K562 (cell line): Measurements from ENCODE around the gene CASKIN1. TPM values are rescaled to one million over a fixed set of nuclear protein-coding genes. Genes with fewer than 3 reads are reported as not detected.

ENCODE experiments used
- ATAC-seq: fragments of 200-7000 bp; cut with Tn5 transposase; 3 replicates; pipeline ENCODE4 v1.9.1; 2020; ENCODE audit warnings: moderate library complexity
- BruUV-seq: library from RNA; stranded (reverse); fragments of 400-500 nt; replicated peaks from 2 replicates; lab custom pipeline; 2021; lab: Mats Ljungman, UMichigan
- CTCF ChIA-PET: fragments of 300-600 bp; formaldehyde crosslinking; extraction: SDS; loops from one replicate; lab custom pipeline; 2021; ENCODE audit warnings: low intra/inter-chr PET ratio; lab: Yijun Ruan, JAX
- POLR2A ChIA-PET: fragments of 300-600, 350-650 bp; sonication (Branson Sonifier 250); formaldehyde crosslinking; extraction: SDS; loops from one replicate; lab custom pipeline; 2021; ENCODE audit warnings: antibody characterized with exemption, inconsistent platforms; lab: Yijun Ruan, JAX
- DNase-seq, 4 experiments: peaks; one replicate each; pipeline versions ENCODE4 v3.0.0 to v3.0.0-alpha.2; 2011 to 2018; ENCODE audit warnings: low spot score in 3 of 4, mixed read lengths in 3 of 4; ENCODE audit errors: extremely low read depth in 1 of 4
- FAIRE-seq: peaks from 2 replicates; lab custom pipeline; 2011; peaks lifted over from hg19 to GRCh38; lab: Jason Lieb, UNC
- H2AFZ ChIP-seq: 2 replicates; pipeline ENCODE4 v1.6.0; 2011; ENCODE audit warnings: low read depth, low read length, control low read depth, inconsistent platforms
- H3K27ac ChIP-seq: fragments of 200-600 bp; 3 replicates; pipeline ENCODE4 v1.8.0; 2011; ENCODE audit warnings: low read depth, mild to moderate bottlenecking, control low read depth, inconsistent platforms, low read length, moderate library complexity, mixed read lengths; ENCODE audit errors: extremely low read depth
- H3K27me3 ChIP-seq, 2 experiments: fragments of 300-600 bp in 1 of 2; 2 replicates in 1 of 2; 3 replicates in 1 of 2; pipeline versions ENCODE4 v1.6.0 to v1.8.0; 2011; ENCODE audit warnings: inconsistent platforms in 2 of 2, low read length in 2 of 2, mild to moderate bottlenecking in 1 of 2, mixed read lengths in 1 of 2, moderate library complexity in 1 of 2; ENCODE audit not compliant: control insufficient read depth in 2 of 2, insufficient read depth in 2 of 2
- H3K36me3 ChIP-seq: fragments of 300-600 bp; 3 replicates; pipeline ENCODE4 v1.8.0; 2011; ENCODE audit warnings: mild to moderate bottlenecking, low read length, inconsistent platforms; ENCODE audit not compliant: control insufficient read depth, insufficient read depth
- H3K4me1 ChIP-seq, 2 experiments: fragments of 200-600 bp in 1 of 2; replicated peaks in 1 of 2; 2 replicates in 1 of 2; 3 replicates in 1 of 2; pipeline versions ENCODE4 v1.5.1 to v1.8.0; 2011; ENCODE audit warnings: inconsistent platforms in 2 of 2, low read length in 2 of 2, mild to moderate bottlenecking in 1 of 2, mixed read lengths in 1 of 2, moderate library complexity in 1 of 2; ENCODE audit not compliant: control insufficient read depth in 2 of 2, insufficient read depth in 2 of 2
- H3K4me2 ChIP-seq: 2 replicates; pipeline ENCODE4 v1.6.1; 2011; ENCODE audit warnings: low read length, control low read depth, inconsistent platforms, mixed read lengths; ENCODE audit not compliant: insufficient read depth
- H3K4me3 ChIP-seq: fragments of 200-600 bp; sonication (generic), shearing (Covaris generic); 2 replicates; pipeline ENCODE4 v1.5.1; 2016; ENCODE audit warnings: control low read depth, inconsistent platforms
- H3K79me2 ChIP-seq: fragments of 200-600 bp; 3 replicates; pipeline ENCODE4 v1.8.0; 2011; ENCODE audit warnings: low read length, inconsistent platforms; ENCODE audit not compliant: control insufficient read depth, insufficient read depth
- H3K9ac ChIP-seq, 2 experiments: 2 replicates each; pipeline versions ENCODE4 v1.6.0 to v1.6.1; 2011; ENCODE audit warnings: low read depth in 2 of 2, low read length in 2 of 2, control low read depth in 1 of 2, inconsistent platforms in 1 of 2, mild to moderate bottlenecking in 1 of 2, mixed read lengths in 1 of 2; ENCODE audit not compliant: insufficient read depth in 1 of 2
- H3K9me1 ChIP-seq: one replicate; pipeline ENCODE4 v1.6.0; 2011; ENCODE audit warnings: inconsistent platforms, mild to moderate bottlenecking, low read length, moderate library complexity; ENCODE audit not compliant: control insufficient read depth, insufficient read depth
- H3K9me3 ChIP-seq: replicated peaks from 2 replicates; pipeline ENCODE4 v1.5.1; 2011; ENCODE audit warnings: low read depth, low read length, inconsistent platforms; ENCODE audit not compliant: control insufficient read depth, insufficient read depth
- H4K20me1 ChIP-seq: replicated peaks from 2 replicates; pipeline ENCODE4 v1.6.1; 2011; ENCODE audit warnings: low read length, inconsistent platforms, mixed read lengths; ENCODE audit not compliant: control insufficient read depth, insufficient read depth
- AFF4 ChIP-seq: sonication (generic); formaldehyde crosslinking; IDR thresholded peaks from 2 replicates; pipeline ENCODE4 v1.8.0; 2023; ENCODE audit warnings: mild to moderate bottlenecking, missing genetic modification reagents
- CEBPB ChIP-seq: fragments of 450-650 bp; IDR thresholded peaks from 2 replicates; pipeline ENCODE4 v1.6.1; 2016; ENCODE audit warnings: missing genetic modification characterization, missing compliant biosample characterization
- NCOA2 ChIP-seq, 2 experiments: fragments of 450-650 bp; IDR thresholded peaks; 2 replicates each; pipeline ENCODE4 v1.6.1; 2018; ENCODE audit warnings: mild to moderate bottlenecking in 2 of 2, moderate library complexity in 1 of 2; ENCODE audit not compliant: partially characterized antibody in 2 of 2
- NFXL1 ChIP-seq: fragments of 450-650 bp; formaldehyde crosslinking; IDR thresholded peaks from 2 replicates; pipeline ENCODE4 v1.4.0; 2021; ENCODE audit warnings: mild to moderate bottlenecking
- RBM34 ChIP-seq: fragments of 200-400 bp; formaldehyde crosslinking; IDR thresholded peaks from 2 replicates; pipeline ENCODE4 v1.6.1; 2018; ENCODE audit warnings: low read length, borderline replicate concordance; ENCODE audit not compliant: insufficient read depth
- WGBS: fragments of 100-300 bp; shearing (Covaris generic); methylation state at CpG from one replicate; pipeline ENCODE4 v1.1.6; 2016; ENCODE audit warnings: low coverage, mixed read lengths; ENCODE audit not compliant: insufficient coverage; ENCODE audit errors: missing lambda C conversion rate; 5-methylcytosine and 5-hydroxymethylcytosine counted together
- in situ Hi-C: fragments of 300-500 bp; cut with MboI; formaldehyde crosslinking; loops from 4 replicates; pipeline ENCODE4 v1.15.0; 2018; ENCODE audit warnings: inconsistent platforms, mixed read lengths
- intact Hi-C: fragments of 100-400 bp; cut with micrococcal nuclease; formaldehyde crosslinking; loops from 2 replicates; pipeline ENCODE4 v1.14.2; 2022
- polyA plus RNA-seq, 8 experiments: library from polyadenylated mRNA; depleted of rRNA in 4 of 8; stranded (reverse) in 5 of 8; unstranded in 3 of 8; fragments of >200 nt; fragmentation: Nextera tagmentation in 2 of 8; fragmentation: Illumina TruSeq in 1 of 8; extraction: Ambion mirVana in 2 of 8; extraction: Trizol in 1 of 8; gene quantifications; 2 replicates each; pipeline versions ENCODE4 v1.2.1 to v1.2.3, GENCODE V29; 2011 to 2014; ENCODE audit warnings: inconsistent platforms in 1 of 8, missing spikeins in 1 of 8
- total RNA-seq, 7 experiments: library from RNA; depleted of rRNA in 6 of 7; stranded (reverse); fragments of >200 nt in 6 of 7; fragmentation: Illumina TruSeq in 2 of 7; extraction: Trizol in 2 of 7; gene quantifications; 2 replicates each; pipeline versions ENCODE4 v1.2.1 to v1.2.3, GENCODE V29; 2011 to 2021; ENCODE audit warnings: low replicate concordance in 1 of 7

CASKIN1 gene
- total and polyA plus RNA-seq, 9 of the 15 experiments (the other 6 are each of a cell fraction or from before 2014, with no cell fraction given) = 0.15 to 4.5 (median 1.5) TPM; not detected in 2

DNA sequence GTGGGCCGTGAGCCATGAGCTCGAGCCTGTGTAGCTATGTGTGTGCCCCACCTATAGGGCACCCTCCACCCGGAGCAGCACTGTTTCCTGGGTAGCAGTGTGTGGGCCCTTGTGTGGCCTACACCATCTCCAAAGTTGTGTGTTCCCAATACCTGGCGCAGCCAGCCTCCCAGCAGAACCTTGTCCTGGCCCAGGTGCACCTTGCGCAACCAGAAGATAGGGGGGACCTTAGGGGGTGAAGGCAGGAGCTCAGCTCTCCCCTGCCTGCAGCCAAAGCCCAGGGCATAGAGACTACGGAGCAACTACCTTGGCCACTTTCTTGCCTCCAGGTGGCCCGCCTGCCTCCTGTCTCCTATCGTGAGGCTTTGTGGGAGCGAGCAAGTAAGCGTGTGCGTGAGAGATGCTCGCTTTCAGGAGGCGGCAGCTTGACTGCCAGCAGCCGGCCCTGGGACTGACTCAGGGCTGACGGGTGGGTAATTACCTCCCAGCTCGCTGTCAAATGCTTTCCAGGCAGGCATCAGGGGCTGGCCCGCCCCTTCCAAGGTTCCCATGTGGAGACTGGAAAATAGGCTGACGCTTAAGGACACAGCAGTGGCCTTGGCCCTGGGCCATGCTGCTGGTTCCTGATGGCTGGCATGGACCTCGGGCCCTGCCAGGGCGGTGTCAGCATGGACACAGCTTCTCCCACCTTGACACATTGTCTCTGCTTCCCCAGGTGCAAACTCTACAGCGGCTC is 21.8 kb downstream of the CASKIN1 start:
- CTCF ChIA-PET = no interaction called here

More for the DNA sequence above, 21.8 kb downstream of the CASKIN1 start:
- no peak overlapping the region for H3K27ac ChIP-seq
- H3K4me3 ChIP-seq = no peak overlapping the region
- H3K79me2 ChIP-seq = no peaks in the 10 kb centered on the region
- peak overlapping the region in 1 of 2 experiments; percentile 20; a peak in 1 of 4 replicates for H3K9ac ChIP-seq
- DNase-seq (no peak), FAIRE-seq (no peak), ATAC-seq (no peak)
- H3K9me3 ChIP-seq = no peaks in the 10 kb centered on the region
- no peaks in the 10 kb centered on the region for H3K9me1 ChIP-seq
- H3K4me2 ChIP-seq = no peak overlapping the region
- POLR2A ChIA-PET = interaction anchor here (0.5 to 4.3 kb wide), 4 partner anchors 12 to 142 kb away, joined by 3 to 27 read pairs (median 4); partner anchors contain the start of gene TRAF7
- intact Hi-C loops = no loop called here
- peaks cover 0 to 65% of the 10 kb centered on the region in 2 experiments; a peak in 2 of 5 replicates for H3K4me1 ChIP-seq
- peaks cover 69% of the 10 kb centered on the region; the same call in 1 of the 3 replicates for H3K36me3 ChIP-seq
- H3K27me3 ChIP-seq = no peaks in the 10 kb centered on the region
- no TSS peak for BruUV-seq
- WGBS = 89% methylated on average over 19 of the region's 21 CpGs
- TF ChIP-seq CEBPB = peak; percentile 58
- TF ChIP-seq NCOA2 (IDR thresholded peaks at IDR 0.05; ENCODE audit: partially characterized antibody in 2 of 2) = no peak
- no peak for TF ChIP-seq NFXL1 (CRISPR knock-in tag)
- no peak for TF ChIP-seq RBM34
- no peak for TF ChIP-seq AFF4 (CRISPR knock-in tag)
- no peak overlapping the region for H2AFZ ChIP-seq
- in situ Hi-C loops = no loop called here
- H4K20me1 ChIP-seq = no peaks in the 10 kb centered on the region; the same call in 1 of the 2 replicates
